ENCODE results near the gene ATP4B.

GRCh38 chr13:113649212-113649611 lies 8.8 kb downstream of the ATP4B start:
- TF ChIP-seq, protein P1, sequence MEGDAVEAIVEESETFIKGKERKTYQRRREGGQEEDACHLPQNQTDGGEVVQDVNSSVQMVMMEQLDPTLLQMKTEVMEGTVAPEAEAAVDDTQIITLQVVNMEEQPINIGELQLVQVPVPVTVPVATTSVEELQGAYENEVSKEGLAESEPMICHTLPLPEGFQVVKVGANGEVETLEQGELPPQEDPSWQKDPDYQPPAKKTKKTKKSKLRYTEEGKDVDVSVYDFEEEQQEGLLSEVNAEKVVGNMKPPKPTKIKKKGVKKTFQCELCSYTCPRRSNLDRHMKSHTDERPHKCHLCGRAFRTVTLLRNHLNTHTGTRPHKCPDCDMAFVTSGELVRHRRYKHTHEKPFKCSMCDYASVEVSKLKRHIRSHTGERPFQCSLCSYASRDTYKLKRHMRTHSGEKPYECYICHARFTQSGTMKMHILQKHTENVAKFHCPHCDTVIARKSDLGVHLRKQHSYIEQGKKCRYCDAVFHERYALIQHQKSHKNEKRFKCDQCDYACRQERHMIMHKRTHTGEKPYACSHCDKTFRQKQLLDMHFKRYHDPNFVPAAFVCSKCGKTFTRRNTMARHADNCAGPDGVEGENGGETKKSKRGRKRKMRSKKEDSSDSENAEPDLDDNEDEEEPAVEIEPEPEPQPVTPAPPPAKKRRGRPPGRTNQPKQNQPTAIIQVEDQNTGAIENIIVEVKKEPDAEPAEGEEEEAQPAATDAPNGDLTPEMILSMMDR (optimal IDR thresholded peaks at IDR 0.05 in 1 of 3, IDR thresholded peaks at IDR 0.05 in 1 of 3, conservative IDR thresholded peaks at IDR 0.05 in 1 of 3; ENCODE audit: extremely low read depth in 1 of 3, insufficient read depth in 2 of 3, low read length in 3 of 3): no peak
- no peak for TF ChIP-seq EZH2 (IDR thresholded peaks at IDR 0.05; ENCODE audit: low read length)

All from keratinocyte (primary cell).